ENCODE data around the gene OR13C3.
"Not testable (repeated sequence)": the region's sequence is repeated elsewhere in the genome, so short reads cannot be mapped to it uniquely, and the experiment has no call there.

Gene OR13C3

GRCh38 chr9:104536756-104537155 is at the start of gene OR13C3:
OR13C3 (minus strand) TSS chr9:104536856; CDS start chr9:104536723, 133 bp downstream.
- no peak for DNase-seq (ENCODE audit: low spot score)

- no peak for DNase-seq (ENCODE audit: low spot score)
Observed at GRCh38 chr9:104580562-104580961, 43.9 kb upstream of the OR13C3 start.

- no peak for DNase-seq (ENCODE audit: low spot score)
Observed at GRCh38 chr9:104577263-104577662, 40.6 kb upstream of the OR13C3 start.

- DNase-seq (ENCODE audit: low spot score): no peak
Observed at GRCh38 chr9:104575456-104575855, 38.8 kb upstream of the OR13C3 start.

- no peak for DNase-seq (ENCODE audit: low spot score)
Observed at GRCh38 chr9:104572612-104573011, 36.0 kb upstream of the OR13C3 start.

GRCh38 chr9:104568868-104569267 is 32.2 kb upstream of the OR13C3 start, which contains the start of gene OR13C8:
OR13C8 (plus strand) TSS chr9:104569168; CDS start chr9:104569168, 0 bp downstream.
- no peak for DNase-seq (ENCODE audit: low spot score)

- no peak for DNase-seq (ENCODE audit: low spot score)
Observed at GRCh38 chr9:104564358-104564757, 27.7 kb upstream of the OR13C3 start.

GRCh38 chr9:104556830-104557634 is 20.4 kb upstream of the OR13C3 start:
- DNase-seq (ENCODE audit: low spot score): no peak

- no peak for DNase-seq (ENCODE audit: low spot score)
Observed at GRCh38 chr9:104555521-104555920, 18.9 kb upstream of the OR13C3 start.

- no peak for DNase-seq (ENCODE audit: low spot score)
Observed at GRCh38 chr9:104553261-104553660, 16.6 kb upstream of the OR13C3 start.

GRCh38 chr9:104544644-104545043 is 8.0 kb upstream of the OR13C3 start:
- no peak for DNase-seq (ENCODE audit: low spot score)

GRCh38 chr9:104539275-104539674 is 2.6 kb upstream of the OR13C3 start:
- DNase-seq (ENCODE audit: low spot score): no peak

- DNase-seq (ENCODE audit: low spot score): no peak
Observed at GRCh38 chr9:104527109-104527508, 9.5 kb downstream of the OR13C3 start, which contains the start of gene OR13C4. OR13C4 (minus strand) TSS chr9:104527209; CDS start chr9:104527209, 0 bp downstream.

GRCh38 chr9:104520241-104520640 is 16.4 kb downstream of the OR13C3 start:
- DNase-seq (ENCODE audit: low spot score): not testable (repeated sequence)

- no peak for DNase-seq (ENCODE audit: low spot score)
Observed at GRCh38 chr9:104514901-104515300, 21.8 kb downstream of the OR13C3 start.

GRCh38 chr9:104506565-104506964 is 30.1 kb downstream of the OR13C3 start:
- DNase-seq (ENCODE audit: low spot score): no peak

GRCh38 chr9:104503963-104504362 is 32.7 kb downstream of the OR13C3 start, which contains the start of gene OR13F1:
OR13F1 (plus strand) TSS chr9:104504263; CDS start chr9:104504263, 0 bp downstream.
- no peak for DNase-seq (ENCODE audit: low spot score)

GRCh38 chr9:104503440-104503839 is 33.2 kb downstream of the OR13C3 start:
- DNase-seq (ENCODE audit: low spot score): no peak

GRCh38 chr9:104494808-104495207 is 41.8 kb downstream of the OR13C3 start:
- no peak for DNase-seq (ENCODE audit: low spot score)
